ENCODE results near the gene PLCL1.

The PLCL1 gene

DNA sequence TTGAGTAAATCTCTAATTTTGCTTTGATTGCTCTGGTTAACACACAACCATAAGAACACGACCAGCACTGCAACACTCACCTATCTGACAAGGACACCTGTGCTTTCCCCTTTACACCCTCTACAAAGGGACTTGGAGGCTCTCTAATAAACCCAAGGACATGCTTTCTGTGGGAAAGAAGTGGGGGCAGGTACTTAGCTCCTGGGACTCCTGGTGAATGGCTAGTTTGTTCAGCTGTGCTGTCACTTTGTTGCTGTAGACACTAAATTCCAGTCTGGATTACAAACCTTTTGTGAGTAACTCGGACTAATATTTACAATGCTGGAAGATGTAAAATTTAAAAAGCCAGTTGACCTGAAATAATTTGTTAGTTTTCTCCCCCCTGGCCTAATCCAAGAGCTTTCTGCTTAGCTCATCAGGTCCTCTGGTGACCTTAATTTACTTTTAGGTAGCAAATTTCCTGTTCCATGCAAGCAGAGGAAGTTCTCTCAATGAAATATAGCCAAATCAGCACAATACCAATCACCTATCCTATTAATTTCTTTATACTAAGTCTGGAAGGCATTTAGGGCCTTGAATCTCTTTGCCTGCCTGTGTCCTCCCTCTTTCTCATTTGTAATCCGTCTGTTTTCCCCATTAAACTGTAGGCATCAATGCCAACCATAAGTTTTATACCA, 67.5 kb downstream of the PLCL1 start:
- Histone ChIP-seq H3K79me2 (ENCODE audit: low read length) (no peaks in the 10 kb centered on the region), H3K4me3 (ENCODE audit: low read length) (no peak overlapping the region)

DNA sequence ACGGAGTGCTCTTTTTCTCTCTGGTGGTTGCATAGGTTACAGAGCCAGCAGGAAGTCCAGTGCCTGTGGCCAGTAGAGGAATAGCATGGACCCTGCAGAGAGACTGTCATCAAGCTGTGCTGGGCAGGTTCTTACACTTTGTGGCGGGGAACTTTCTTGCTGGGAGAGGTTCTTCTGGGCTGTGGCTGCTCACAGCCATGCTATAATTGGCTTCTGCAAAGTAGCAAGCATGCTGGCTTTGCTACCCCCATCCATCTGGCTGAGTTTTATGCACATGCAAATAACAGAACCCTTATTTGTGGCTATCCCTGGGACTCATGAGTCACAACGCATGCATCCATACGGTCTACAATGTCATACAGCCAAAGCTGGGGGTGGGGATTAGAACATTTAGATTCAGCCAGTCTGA, 68.9 kb downstream of the PLCL1 start:
- H3K9ac ChIP-seq (ENCODE audit: low read length): no peak overlapping the region

More for the DNA sequence above, 67.5 kb downstream of the PLCL1 start:
- TF ChIP-seq, protein P1, sequence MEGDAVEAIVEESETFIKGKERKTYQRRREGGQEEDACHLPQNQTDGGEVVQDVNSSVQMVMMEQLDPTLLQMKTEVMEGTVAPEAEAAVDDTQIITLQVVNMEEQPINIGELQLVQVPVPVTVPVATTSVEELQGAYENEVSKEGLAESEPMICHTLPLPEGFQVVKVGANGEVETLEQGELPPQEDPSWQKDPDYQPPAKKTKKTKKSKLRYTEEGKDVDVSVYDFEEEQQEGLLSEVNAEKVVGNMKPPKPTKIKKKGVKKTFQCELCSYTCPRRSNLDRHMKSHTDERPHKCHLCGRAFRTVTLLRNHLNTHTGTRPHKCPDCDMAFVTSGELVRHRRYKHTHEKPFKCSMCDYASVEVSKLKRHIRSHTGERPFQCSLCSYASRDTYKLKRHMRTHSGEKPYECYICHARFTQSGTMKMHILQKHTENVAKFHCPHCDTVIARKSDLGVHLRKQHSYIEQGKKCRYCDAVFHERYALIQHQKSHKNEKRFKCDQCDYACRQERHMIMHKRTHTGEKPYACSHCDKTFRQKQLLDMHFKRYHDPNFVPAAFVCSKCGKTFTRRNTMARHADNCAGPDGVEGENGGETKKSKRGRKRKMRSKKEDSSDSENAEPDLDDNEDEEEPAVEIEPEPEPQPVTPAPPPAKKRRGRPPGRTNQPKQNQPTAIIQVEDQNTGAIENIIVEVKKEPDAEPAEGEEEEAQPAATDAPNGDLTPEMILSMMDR (IDR thresholded peaks at IDR 0.05; ENCODE audit: low read length): no peak
- no peak for TF ChIP-seq EZH2 (optimal IDR thresholded peaks at IDR 0.05; ENCODE audit: low read depth, low read length)
- no peak for TF ChIP-seq EZH2phosphoT487 (IDR thresholded peaks at IDR 0.05; ENCODE audit: low read length)
- Histone ChIP-seq H3K4me2 (ENCODE audit: low read depth, low read length) (no peak overlapping the region), H3K36me3 (replicated peaks; ENCODE audit: insufficient read depth, low read length) (no peaks in the 10 kb centered on the region), H3K4me1 (ENCODE audit: low read length) (no peaks in the 10 kb centered on the region), H3K27me3 (replicated peaks; ENCODE audit: insufficient read depth, low read length) (no peaks in the 10 kb centered on the region), H3F3A (ENCODE audit: insufficient read depth, low read length) (no peaks in the 10 kb centered on the region), H3K27ac (ENCODE audit: low read length) (no peak overlapping the region), H3K9me3 (replicated peaks; ENCODE audit: insufficient read depth, low read length) (no peaks in the 10 kb centered on the region), H4K20me1 (ENCODE audit: insufficient read depth, low read length) (no peaks in the 10 kb centered on the region), H3K9me2 (replicated peaks; ENCODE audit: insufficient read depth, low read length) (no peaks in the 10 kb centered on the region), H2AFZ (ENCODE audit: low read length) (no peak overlapping the region), H3K9ac (ENCODE audit: low read length) (no peak overlapping the region)
- DNase-seq: no peak

DNA sequence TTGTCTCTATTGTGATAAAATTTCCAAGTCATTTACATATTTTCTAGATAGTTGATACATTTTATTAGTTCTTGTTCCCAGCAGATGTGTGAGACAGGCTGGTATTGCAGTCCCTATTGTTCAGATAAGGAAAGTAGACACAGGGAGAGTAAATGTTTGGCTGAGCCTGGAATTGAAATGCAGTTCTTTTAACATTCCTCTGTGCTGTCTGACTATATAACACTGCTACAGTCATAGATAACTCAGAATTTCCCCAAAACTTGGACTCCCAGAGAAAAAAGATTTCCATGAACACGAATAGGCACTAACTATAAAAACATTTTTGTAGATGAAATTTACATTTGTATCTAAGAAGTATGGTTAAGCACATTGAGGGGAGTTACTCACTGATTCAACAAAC, 71.4 kb downstream of the PLCL1 start:
- H3K4me2 ChIP-seq (ENCODE audit: low read depth, low read length): no peak overlapping the region
- no peaks in the 10 kb centered on the region for H3K9me2 ChIP-seq (replicated peaks; ENCODE audit: insufficient read depth, low read length)
- no peaks in the 10 kb centered on the region for H3K36me3 ChIP-seq (replicated peaks; ENCODE audit: insufficient read depth, low read length)
- H3K4me3 ChIP-seq (ENCODE audit: low read length): no peak overlapping the region
- H3F3A ChIP-seq (ENCODE audit: insufficient read depth, low read length): no peaks in the 10 kb centered on the region
- no peak overlapping the region for H3K27ac ChIP-seq (ENCODE audit: low read length)
- TF ChIP-seq EZH2phosphoT487 (IDR thresholded peaks at IDR 0.05; ENCODE audit: low read length): no peak
- TF ChIP-seq, protein P1 (IDR thresholded peaks at IDR 0.05; ENCODE audit: low read length): no peak
- no peak for TF ChIP-seq EZH2 (optimal IDR thresholded peaks at IDR 0.05; ENCODE audit: low read depth, low read length)
- DNase-seq: no peak
- H3K79me2 ChIP-seq (ENCODE audit: low read length): no peaks in the 10 kb centered on the region
- H4K20me1 ChIP-seq (ENCODE audit: insufficient read depth, low read length): no peaks in the 10 kb centered on the region
- no peak overlapping the region for H2AFZ ChIP-seq (ENCODE audit: low read length)
- H3K9ac ChIP-seq (ENCODE audit: low read length): no peak overlapping the region
- H3K9me3 ChIP-seq (replicated peaks; ENCODE audit: insufficient read depth, low read length): no peaks in the 10 kb centered on the region
- H3K27me3 ChIP-seq (replicated peaks; ENCODE audit: insufficient read depth, low read length): no peaks in the 10 kb centered on the region
- H3K4me1 ChIP-seq (ENCODE audit: low read length): no peaks in the 10 kb centered on the region

More for the DNA sequence above, 68.9 kb downstream of the PLCL1 start:
- no peaks in the 10 kb centered on the region for H3K79me2 ChIP-seq (ENCODE audit: low read length)
- H3K9me2 ChIP-seq (replicated peaks; ENCODE audit: insufficient read depth, low read length): no peaks in the 10 kb centered on the region
- H3K9me3 ChIP-seq (replicated peaks; ENCODE audit: insufficient read depth, low read length): no peaks in the 10 kb centered on the region
- H3K4me3 ChIP-seq (ENCODE audit: low read length): no peak overlapping the region
- H3K4me2 ChIP-seq (ENCODE audit: low read depth, low read length): no peak overlapping the region
- TF ChIP-seq EZH2phosphoT487 (IDR thresholded peaks at IDR 0.05; ENCODE audit: low read length): no peak
- TF ChIP-seq, protein P1 (IDR thresholded peaks at IDR 0.05; ENCODE audit: low read length): no peak
- TF ChIP-seq EZH2 (optimal IDR thresholded peaks at IDR 0.05; ENCODE audit: low read depth, low read length): no peak
- H3K27ac ChIP-seq (ENCODE audit: low read length): no peak overlapping the region
- H3F3A ChIP-seq (ENCODE audit: insufficient read depth, low read length): no peaks in the 10 kb centered on the region
- no peaks in the 10 kb centered on the region for H3K27me3 ChIP-seq (replicated peaks; ENCODE audit: insufficient read depth, low read length)
- no peaks in the 10 kb centered on the region for H3K36me3 ChIP-seq (replicated peaks; ENCODE audit: insufficient read depth, low read length)
- H2AFZ ChIP-seq (ENCODE audit: low read length): no peak overlapping the region
- no peaks in the 10 kb centered on the region for H3K4me1 ChIP-seq (ENCODE audit: low read length)
- H4K20me1 ChIP-seq (ENCODE audit: insufficient read depth, low read length): no peaks in the 10 kb centered on the region
- DNase-seq: no peak
